GF-D8 (cell line): Measurements from ENCODE around the gene MRPL4.

Experiments
- DNase-seq: peaks from one replicate; lab custom pipeline; 2025; lab: John Stamatoyannopoulos, UW

Gene MRPL4

DNA sequence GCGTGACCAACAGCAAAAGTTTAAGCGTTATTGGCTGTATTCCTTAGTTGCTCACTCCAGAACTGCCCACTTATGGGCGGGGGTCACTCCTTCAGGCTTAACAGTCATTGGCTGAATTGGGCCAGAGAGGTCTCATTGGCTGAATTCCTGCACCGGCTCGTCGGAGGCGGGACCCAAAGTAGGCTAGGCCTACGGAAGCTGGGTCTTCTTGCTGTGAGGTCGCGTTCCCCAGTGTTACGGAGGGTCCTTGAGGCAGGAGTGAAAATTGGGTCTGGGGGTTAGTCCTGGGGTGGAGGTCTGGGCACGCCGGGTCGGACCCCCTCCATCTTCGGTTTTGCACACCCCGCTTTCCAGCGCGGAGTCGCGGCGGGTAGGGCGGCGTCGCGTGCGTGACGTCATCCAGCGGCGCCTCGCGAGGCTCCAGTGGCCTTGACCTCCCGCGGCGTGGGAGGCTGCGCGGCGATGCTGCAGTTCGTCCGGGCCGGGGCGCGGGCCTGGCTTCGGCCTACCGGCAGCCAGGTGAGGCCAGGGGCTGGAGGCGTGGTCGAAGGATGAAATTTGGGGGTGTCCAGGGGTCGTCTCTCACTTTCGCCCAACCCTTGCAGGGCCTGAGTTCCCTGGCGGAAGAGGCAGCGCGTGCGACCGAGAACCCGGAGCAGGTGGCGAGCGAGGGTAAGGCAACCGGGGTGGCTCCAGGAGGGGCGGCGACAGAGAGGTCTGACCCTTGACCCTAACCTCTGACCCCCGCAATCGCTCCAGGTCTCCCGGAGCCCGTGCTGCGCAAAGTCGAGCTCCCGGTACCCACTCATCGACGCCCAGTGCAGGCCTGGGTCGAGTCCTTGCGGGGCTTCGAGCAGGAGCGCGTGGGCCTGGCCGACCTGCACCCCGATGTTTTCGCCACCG is at the start of gene MRPL4:
TSS of gene MRPL4 (plus strand) at position 423 of the 903 bp plus-strand sequence. CDS start at position 463, 40 bp downstream.
- peak; percentile 95 for DNase-seq

DNA sequence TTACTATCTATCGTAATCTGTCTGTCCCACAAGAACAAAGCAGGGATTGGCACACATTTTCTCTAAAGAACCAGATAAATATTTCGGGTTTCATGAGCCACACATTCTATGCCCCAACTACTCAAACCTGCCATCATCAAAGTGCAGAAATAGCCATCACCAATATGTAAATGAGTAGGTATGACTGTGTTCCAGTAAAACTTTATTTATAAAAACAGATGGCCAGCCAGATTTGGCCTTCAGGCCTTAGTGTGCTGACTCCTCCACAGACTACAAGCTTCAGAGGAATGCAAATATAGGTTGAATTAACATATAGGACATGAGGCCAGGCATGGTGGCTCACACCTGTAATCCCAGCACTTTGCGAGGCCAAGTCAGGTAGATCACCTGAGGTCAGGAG is 48.3 kb upstream of the MRPL4 start:
- no peak for DNase-seq

DNA sequence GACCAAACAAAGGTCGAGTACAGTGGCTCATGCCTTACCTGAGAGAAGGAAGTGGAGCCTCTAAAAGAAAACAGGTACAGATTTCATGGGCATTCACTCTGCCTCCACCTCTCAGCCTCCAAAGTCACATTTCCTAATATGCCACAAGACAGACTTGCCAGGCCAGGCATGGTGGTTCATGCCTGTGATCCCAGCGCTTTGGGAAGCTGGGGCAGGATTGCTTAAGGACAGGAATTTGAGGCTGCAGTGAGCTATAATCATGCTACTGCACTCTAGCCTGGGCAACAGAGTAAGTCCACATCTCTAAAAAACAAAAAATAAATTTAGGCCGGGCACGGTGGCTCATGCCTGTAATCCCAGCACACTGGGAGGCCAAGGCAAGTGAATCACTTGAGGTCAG is 46.4 kb upstream of the MRPL4 start:
- no peak for DNase-seq

DNA sequence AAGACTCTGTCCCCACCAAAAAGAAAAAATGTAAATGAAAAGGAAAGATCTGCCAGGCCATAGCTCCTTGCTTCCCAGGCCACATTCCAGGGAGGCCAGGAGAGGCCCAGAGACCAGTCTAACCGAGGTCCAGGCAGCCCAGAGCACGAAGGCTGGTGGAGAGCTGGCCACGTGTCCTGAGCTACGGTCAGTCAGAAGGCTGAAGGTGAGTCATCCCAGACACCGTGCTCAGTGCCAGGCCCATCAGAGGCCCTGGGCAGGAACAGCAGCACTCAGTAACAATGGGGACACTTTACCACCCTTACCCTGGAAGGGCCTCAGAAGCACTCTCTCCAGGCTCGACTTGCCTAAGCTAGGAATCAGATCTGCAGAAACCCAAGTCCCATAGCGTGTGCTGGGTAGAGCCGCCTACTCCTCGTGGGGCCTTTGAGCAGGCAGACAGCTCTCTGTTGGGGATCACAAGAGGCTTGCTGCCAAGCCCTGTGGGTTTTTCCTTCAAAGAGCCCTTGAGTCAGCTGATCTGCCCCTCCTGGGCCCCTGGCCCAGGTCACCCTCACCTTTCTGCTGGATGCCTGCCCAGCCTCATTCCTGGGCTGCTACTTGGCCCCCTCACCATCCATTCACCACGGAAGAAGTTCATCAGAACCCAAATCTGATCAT is 45.7 kb upstream of the MRPL4 start:
- no peak for DNase-seq

DNA sequence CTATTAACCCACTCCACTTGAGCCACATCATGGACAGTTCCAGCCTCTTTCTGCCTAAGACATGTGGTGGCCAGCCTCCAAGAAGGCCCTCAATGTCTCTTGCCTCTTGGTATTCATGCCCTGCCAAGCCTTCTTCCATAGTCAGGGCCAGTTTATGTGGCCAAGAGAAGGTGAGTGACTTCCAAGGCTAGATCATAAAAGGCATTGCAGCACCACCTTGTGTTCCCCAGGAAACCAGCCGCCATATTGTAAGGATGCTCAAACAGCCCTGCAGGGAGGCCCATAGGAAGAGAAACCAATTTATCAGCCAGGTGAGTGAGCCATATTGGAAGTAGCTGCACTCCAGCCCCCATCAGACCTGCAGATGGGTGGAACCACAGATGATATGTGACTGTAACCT is 45.0 kb upstream of the MRPL4 start:
- no peak for DNase-seq

DNA sequence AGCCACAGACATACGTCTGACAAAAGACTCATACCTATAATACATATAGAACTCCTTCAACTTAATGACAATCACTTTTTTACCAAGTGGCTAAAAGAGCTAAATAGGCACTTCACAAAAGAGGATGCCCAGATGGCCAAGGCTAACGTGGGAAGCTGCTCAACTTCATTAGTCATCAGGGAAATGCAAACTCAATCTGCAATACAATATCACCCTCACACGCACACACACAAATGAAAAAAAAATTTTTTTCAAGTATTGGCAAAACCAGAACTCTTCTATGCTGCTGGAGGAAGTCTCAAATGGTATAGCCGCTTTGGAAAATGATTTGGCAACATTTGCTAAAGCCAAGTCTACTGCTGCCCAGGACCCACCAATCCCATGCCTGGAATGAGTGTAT is 42.7 kb upstream of the MRPL4 start:
- DNase-seq: no peak

DNA sequence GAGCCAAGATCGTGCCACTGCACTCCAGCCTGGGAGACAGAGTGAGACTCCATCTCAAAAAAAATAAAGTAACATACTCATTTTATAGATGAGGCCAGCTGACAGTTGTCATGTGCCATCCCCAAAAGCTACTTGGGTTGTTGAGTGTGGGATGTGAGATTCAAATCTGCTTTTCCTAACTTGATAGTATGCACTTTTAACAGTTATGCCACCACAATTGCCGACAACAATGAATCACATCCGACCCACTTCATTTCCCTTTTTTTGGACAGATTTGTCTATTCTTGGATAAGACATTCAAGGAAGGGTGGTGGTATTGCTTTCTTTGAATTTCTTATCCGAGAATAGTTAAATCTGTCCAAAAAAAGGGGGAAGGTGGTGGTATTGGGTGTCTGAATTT is 41.0 kb upstream of the MRPL4 start:
- DNase-seq: no peak

DNA sequence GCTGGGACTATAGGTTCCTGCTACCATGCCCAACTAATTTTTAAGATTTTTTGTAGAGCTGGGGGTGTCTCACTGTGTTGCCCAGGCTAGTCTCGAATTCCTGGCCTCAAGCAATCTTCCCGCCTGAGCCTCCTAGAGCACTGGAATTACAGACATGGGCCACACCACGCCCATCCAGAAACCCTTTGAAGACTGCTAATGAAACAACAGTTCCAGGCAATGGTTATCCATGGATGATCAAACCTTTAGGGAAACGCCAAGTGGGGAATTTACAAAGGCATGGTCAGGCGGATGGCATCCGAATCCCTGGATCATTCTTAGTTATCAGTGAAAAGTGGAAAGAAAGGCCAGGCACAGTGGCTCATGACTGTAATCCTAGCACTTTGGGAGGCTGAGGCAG is 40.3 kb upstream of the MRPL4 start:
- no peak for DNase-seq

DNA sequence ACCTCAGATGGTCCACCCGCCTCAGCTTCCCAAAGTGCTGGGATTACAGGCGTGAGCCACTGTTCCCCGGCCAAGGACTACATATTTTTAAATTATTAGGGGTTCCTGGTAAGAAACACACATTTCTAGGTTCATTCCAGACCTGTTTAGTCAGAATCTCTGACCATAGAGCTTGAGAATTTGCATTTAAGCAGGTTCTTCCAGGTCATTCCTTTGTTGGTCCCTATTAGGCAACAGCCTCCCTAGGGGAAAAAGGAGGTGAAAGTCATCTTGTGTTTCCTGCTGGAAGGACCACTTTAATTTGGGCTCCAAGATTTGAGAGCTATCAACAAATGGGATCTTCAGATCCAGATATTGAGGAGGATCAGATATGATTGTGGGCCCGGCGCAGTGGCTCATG is 37.2 kb upstream of the MRPL4 start:
- DNase-seq: no peak

DNA sequence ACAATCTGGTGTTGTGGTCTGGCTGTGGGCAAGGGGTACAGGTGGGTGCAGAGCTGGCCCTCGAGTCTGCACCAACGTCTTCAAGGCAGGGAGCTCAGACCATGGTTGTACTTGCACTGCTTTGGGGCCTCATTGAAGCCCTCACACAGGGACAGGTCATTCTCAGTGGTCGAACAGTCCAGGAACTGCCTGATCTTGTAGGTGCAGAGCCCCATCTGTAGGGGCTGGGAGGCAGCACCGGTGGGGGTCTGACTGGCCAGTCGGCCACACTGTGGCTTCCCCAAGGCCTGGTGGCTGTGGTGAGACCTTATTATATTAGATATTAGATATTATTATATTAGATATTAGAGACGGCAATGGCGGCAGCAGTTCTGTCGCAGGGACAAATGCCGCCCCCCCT is 34.9 kb upstream of the MRPL4 start:
- DNase-seq: no peak

DNA sequence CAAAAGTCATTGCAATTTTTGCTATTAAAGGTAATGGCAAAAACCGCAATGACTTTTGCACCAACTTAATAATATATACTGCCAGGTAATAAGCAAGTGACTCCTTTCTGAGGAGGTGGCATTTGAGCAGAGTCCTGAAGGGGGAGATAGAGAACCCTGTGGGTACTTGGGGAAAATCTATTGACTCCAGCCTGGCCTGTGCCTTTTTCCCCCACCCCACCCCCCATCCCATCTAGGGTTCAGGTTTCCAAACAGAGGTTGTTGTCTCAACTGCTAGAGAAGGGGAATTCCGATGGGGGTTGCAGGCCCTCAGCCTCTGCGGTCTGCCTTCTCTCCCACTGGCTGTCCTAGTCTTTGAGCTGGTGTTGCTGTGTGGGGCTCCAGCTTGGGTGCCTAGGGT is 32.3 kb upstream of the MRPL4 start:
- DNase-seq: no peak

DNA sequence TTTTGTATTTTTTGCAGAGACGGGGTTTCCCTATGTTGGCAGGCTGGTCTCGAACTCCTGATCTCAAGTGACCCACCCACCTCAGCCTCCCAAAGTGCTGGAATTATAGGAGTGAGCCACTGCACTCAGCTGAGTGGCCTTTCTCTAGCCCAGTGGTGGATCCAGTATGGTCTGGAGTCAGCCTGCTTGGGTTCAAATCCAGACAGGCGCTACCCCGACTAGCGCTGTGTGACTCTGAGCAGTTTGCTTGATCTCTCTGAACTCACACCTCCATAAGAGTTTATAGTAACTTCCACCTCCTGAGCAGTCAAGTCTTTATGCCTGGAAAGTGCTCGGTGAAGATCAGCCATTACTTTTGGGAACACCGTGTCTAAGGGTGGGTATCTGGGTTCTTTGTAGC is 31.3 kb upstream of the MRPL4 start:
- no peak for DNase-seq

DNA sequence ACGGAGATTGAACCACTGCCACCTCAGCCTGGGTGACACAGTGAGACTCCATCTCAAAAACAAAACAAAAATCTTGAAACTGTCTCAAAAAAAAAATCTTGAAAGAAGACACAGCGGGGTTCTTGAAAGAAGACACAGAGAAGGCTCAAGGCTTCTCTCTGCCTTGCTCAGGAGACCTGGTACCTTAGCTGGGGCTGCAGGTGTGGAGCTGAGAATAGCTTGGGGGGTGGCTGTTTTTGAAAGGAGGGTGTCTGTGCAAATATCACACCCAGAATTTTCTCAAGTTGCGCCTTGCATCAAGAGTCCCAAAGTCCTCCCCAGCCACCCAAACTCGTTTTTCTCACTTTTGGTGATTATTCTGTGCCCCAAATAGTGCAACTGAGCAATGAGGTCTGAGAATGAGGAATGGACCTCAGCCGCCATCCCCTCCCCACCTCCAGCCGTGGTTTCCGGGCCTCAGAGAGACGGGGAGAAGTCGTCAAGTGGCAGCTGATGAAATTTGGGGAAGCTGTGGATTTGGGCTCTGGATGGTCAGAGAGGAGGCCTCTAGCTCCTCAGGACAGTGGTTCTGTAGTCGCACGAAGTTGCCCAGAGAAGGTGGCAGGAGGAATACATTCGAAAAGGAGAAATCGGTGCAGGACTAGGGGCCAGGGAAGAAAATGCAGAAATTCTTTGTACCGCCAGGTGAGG is 29.7 kb upstream of the MRPL4 start:
- DNase-seq: peak; percentile 5

DNA sequence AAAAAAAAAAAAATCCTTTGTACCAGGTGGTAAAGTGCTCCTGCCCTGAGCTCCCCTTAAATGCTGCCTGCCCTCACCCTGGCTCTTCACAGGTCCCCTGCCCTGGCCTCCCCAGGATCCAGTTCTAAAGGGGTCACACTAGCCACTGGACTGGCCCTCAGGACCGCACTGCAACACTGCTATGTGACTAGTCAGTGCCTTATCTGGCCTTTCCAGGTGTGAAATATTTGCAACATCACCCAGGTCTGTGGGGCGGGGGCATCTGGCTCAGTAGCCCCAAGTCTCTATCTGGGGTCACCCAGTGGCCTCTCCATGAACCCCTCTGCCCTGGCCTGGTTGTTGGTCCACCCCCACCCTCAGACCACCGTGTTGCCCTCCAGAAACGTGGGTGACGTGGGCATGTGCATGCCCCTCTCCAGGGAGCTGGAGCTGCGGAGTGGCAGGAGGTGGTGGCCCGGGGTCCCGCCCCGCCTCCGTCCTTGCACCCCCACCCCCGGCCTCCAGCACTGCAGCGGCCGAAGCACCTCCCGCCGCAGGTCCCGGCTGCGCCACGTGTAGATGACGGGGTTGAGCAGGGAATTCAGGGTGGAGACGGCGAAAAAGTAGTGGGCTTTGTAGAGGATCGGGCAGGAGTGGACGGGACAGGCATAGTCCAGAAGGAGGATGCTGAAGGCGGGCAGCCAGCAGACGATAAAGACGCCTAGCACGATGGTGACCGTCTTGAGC is 28.4 kb upstream of the MRPL4 start:
- DNase-seq: no peak

DNA sequence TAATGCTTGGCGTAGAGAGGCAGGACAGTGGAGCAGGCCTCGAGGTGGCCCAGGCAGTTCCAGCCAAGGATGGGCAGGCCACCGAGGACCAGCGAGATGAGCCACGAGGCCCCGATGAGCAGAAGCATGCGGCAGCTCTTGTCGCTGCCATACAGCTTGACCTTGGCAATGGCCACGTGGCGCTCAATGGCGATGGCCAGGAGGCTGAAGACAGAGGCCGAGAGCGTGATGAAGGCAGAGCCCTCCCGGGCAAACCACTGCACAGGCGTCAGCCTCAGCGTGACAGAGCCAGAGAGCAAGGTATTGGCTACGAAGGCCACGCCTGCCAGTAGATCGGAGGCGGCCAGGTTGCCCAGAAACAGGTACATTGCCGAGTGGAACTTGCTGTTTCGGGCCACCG is 27.7 kb upstream of the MRPL4 start:
- no peak for DNase-seq

DNA sequence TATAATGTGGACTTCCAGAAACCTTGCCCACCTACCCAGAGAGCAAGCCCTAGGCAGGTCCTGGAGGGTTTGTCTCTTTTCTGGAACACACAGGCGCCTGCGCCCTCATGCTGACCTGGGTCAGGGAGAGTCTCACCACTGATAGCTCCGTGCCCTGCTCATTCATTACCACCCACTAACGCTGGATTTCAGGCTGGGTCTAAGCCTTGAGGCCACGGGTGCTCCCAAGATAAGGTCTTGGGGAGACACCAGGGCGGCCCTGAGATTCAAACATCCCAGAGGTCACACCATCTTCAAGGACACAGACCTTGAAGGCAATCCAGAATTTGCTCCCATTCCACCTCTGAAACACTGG is 26.0 kb upstream of the MRPL4 start:
- DNase-seq: no peak

DNA sequence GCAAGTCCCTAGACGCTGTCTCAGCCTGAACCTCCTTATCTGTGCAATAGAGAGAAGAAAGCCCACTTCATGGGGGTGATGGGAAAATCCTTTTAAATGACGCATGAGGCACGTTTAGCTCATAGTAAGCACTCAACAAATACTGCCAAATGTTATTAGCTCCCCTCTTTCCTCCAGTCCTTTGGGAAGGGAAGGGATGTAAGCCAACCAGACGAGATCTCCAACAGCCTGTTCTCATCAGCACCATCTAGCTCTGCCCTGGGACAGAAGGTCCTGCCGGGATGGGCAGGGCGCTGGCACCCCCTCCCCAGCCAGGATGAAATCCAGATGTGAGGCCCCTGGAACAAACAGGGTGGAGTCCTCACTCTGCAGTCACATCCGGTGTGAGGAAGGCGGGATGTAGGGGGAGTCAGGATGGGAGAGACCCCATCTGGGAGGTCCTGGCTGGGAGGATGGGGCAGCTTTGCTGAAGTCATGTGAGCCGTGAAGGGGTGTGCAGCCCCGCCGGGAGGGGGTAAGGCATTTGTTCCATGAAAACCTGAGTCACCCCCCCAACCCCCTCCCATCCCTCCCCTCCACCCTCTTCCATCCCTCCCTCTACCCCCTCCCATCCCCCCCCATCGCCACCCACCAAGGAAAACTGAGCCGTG is 25.5 kb upstream of the MRPL4 start:
- no peak for DNase-seq

DNA sequence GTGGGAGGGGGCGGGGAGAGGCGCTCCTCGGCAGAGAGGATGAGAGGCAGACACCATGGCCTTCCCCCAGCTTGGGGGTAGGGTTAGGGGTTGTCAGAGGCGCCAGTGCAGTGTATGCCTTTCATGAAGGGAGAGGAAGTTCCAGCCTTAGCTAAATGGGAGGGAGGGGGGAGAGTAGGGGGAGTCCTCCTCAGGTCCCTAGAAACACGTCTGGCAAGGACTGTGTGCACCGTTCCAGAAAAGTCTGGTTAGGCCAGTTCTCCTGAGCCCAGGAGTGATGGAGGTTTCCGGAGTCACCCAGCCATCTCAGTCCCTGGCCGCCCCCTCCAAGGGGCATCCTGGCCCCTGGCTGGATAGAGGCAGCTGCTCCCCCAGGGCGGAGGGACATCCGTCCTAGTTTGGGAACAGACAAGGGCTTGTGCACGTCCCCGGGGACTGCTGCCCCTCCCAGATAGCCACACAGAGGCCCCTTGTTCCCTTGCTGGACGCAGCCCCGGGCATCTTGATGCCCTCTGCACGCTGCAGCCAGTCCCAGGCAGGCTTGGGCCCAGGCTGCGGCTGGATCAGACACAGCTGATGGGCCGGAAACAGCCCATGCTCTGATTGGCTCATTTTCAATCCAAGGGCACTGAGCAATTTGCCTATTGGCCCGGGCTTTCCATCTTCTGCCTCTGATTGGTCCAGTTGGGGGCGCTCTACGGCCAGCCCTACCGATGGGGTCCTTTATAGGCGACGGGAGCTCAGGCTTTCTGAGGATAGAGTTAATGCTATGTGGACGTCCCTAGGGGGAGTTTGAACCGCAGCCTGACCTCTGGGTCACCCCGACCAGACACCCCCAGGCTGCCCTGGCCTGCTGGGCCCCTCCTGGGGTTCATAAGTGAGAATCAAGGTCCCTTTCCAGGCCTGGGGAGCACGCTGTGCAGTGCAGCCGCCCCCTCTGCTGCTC is 24.7 kb upstream of the MRPL4 start:
- DNase-seq: no peak

DNA sequence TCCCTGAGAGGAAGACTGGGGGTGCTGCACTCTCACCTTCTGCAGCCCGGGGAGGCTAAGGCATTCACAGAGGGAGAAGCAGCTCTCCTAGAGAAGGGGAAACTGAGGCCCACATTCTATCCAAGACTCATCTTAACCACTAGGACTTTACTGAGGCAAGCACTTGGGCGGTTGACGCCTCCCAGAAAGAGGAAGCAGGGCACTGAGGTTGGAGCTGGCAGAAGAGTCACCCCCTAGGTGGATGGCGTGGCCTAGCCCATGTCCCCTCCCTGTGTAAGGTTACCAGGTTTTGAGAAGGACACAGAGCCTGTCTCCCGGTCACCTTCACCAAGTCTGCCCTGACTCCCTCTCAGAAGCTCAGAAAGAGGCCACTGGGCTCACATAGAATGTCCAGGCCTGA is 23.6 kb upstream of the MRPL4 start:
- no peak for DNase-seq

DNA sequence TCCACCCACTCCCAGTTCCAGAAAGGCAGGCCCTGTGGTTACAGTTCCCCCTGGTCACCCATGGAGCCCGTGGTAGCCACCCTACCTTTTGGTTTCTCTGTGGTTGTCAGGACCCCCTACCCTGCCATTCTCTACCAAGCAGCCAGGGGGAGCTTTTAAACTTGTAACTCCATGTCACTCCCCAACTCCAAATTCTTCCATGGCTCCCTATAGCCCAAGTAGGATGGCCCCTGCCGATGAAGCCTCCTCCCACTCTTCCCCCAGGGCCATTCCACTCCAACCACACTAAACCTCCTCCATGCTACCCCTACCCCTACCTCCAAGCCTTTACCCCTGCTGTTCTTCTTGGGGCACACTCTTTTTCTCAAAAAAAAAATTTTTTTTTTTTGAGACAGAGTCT is 23.1 kb upstream of the MRPL4 start:
- peak; percentile 13 for DNase-seq
